Heart left ventricle (tissue), 13 donors: ENCODE data around the gene YOD1.

ENCODE experiments used
- POLR2A ChIP-seq, 2 donors: fragments of 450-650 bp; IDR thresholded peaks; one replicate each; pipeline ENCODE4 v1.6.1; 2017; ENCODE audit warnings: antibody characterized with exemption in 2 of 2, mild to moderate bottlenecking in 2 of 2, moderate library complexity in 2 of 2
- TF ChIP-seq, protein P1 (sequence below), 12 donors: fragments of 200-600 bp; sonication (generic) in 4 of 12; IDR thresholded peaks; one replicate each; pipeline versions ENCODE4 v1.5.0 to v1.8.0; 2018 to 2022; ENCODE audit warnings: antibody characterized with exemption in 12 of 12, mild to moderate bottlenecking in 5 of 12
- donor health status: ischemic (EF 13 %, LVEDD 7.1; RV severe dilation, severe dysfunction).
- donor health status: DM: no; HTN: yes; CAD: no.
- donor health status: DM: no; HTN: no; CAD: no.
- donor health status: ischemic (EF 25% LVEDD 6.9; RV normal size, moderate dysfunction).
- donor health status: ischemic (EF 25% LVEDD 5.7; RV mildly dilated, moderate dysfunction).
- donor health status: ischemic (EF 35%, LVEDD 5.7; RV mildly dilated, moderate dysfunction).
- donor health status: nonischemic (EF 11% LVEDD 7.7; RV severe dilation, severe dysfunction).
- donor health status: DM: yes; HTN: yes; CAD: no.
- donor health status: PGD.
- donor health status: ischemic (EF 29% LVEDD 5.4; RV normal size, mild dysfunction).
- donor health status: nonischemic (EF 23%, LVEDD 6.1; RV moderate dilation, normal function).

DNA sequence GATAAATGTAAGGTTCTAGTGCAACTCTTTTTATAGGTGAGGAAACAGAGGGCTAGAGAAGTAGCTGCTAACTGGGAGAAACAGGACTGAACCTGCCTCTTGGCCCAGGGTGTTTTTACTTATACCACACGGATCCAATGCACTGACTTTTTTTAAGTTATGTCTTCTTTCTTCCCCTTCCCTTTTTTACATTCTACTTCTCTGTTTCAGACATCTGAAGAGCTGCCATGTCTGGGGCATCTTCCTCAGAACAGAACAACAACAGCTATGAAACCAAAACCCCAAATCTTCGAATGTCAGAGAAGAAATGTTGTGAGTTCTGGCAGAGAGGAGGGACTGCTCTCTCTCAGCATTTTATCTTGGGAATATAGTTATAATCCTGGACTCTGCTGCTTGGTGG lies 3.5 kb upstream of the YOD1 start:
- no peak for TF ChIP-seq POLR2A (IDR thresholded peaks at IDR 0.05)
- TF ChIP-seq, protein P1, sequence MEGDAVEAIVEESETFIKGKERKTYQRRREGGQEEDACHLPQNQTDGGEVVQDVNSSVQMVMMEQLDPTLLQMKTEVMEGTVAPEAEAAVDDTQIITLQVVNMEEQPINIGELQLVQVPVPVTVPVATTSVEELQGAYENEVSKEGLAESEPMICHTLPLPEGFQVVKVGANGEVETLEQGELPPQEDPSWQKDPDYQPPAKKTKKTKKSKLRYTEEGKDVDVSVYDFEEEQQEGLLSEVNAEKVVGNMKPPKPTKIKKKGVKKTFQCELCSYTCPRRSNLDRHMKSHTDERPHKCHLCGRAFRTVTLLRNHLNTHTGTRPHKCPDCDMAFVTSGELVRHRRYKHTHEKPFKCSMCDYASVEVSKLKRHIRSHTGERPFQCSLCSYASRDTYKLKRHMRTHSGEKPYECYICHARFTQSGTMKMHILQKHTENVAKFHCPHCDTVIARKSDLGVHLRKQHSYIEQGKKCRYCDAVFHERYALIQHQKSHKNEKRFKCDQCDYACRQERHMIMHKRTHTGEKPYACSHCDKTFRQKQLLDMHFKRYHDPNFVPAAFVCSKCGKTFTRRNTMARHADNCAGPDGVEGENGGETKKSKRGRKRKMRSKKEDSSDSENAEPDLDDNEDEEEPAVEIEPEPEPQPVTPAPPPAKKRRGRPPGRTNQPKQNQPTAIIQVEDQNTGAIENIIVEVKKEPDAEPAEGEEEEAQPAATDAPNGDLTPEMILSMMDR (IDR thresholded peaks at IDR 0.05) = no peak
